AG09309 (cell line): Measurements from ENCODE around the gene SNAP25.

Experiments used
- DNase-seq: peaks from one replicate; pipeline ENCODE4 v3.0.0-alpha.2; 2010; ENCODE audit warnings: low read depth
- H3K4me3 ChIP-seq: 2 replicates; pipeline ENCODE4 v1.5.1; 2011; ENCODE audit warnings: mild to moderate bottlenecking, low read depth, low read length, moderate library complexity; ENCODE audit not compliant: control insufficient read depth
- CTCF ChIP-seq: IDR thresholded peaks from 2 replicates; pipeline ENCODE4 v1.5.1; 2011; ENCODE audit warnings: mild to moderate bottlenecking, low read depth, low read length, inconsistent platforms; ENCODE audit not compliant: insufficient read depth, control insufficient read depth; ENCODE audit errors: missing control alignments

SNAP25 gene

GRCh38 chr20:10190456-10190855 is 28.2 kb upstream of the SNAP25 start:
- TF ChIP-seq CTCF = no peak
- H3K4me3 ChIP-seq = no peak overlapping the region
- DNase-seq = no peak

- DNase-seq = no peak
- no peak overlapping the region for H3K4me3 ChIP-seq
Observed at GRCh38 chr20:10192171-10192570, 26.5 kb upstream of the SNAP25 start.

GRCh38 chr20:10194166-10194565 is 24.5 kb upstream of the SNAP25 start:
- TF ChIP-seq CTCF = no peak
- DNase-seq = no peak
- no peak overlapping the region for H3K4me3 ChIP-seq

More at GRCh38 chr20:10192171-10192570, 26.5 kb upstream of the SNAP25 start:
- TF ChIP-seq CTCF = no peak

- H3K4me3 ChIP-seq = no peak overlapping the region
- no peak for DNase-seq
- TF ChIP-seq CTCF = no peak
Observed at GRCh38 chr20:10200330-10200729, 18.3 kb upstream of the SNAP25 start.

GRCh38 chr20:10201321-10201870 is 17.2 kb upstream of the SNAP25 start:
- no peak for TF ChIP-seq CTCF
- no peak overlapping the region for H3K4me3 ChIP-seq
- DNase-seq = no peak

- DNase-seq = no peak
- TF ChIP-seq CTCF = no peak
- no peak overlapping the region for H3K4me3 ChIP-seq
Observed at GRCh38 chr20:10209091-10209490, 9.5 kb upstream of the SNAP25 start.

- DNase-seq = no peak
- no peak for TF ChIP-seq CTCF
- no peak overlapping the region for H3K4me3 ChIP-seq
Observed at GRCh38 chr20:10213526-10213925, 5.1 kb upstream of the SNAP25 start.
